B cell (primary cell): ENCODE measurements around the gene ABR.

ENCODE experiments used
- CTCF ChIP-seq: fragments of 200-600 bp; IDR thresholded peaks from one replicate; pipeline ENCODE4 v1.8.0; 2022; ENCODE audit warnings: antibody characterized with exemption, mild to moderate bottlenecking
- EZH2 ChIP-seq: IDR thresholded peaks from 2 replicates; pipeline ENCODE4 v1.6.1; 2012; ENCODE audit warnings: borderline replicate concordance, low read depth, mild to moderate bottlenecking, moderate library complexity, low read length; ENCODE audit not compliant: insufficient read depth, poor library complexity, severe bottlenecking

DNA sequence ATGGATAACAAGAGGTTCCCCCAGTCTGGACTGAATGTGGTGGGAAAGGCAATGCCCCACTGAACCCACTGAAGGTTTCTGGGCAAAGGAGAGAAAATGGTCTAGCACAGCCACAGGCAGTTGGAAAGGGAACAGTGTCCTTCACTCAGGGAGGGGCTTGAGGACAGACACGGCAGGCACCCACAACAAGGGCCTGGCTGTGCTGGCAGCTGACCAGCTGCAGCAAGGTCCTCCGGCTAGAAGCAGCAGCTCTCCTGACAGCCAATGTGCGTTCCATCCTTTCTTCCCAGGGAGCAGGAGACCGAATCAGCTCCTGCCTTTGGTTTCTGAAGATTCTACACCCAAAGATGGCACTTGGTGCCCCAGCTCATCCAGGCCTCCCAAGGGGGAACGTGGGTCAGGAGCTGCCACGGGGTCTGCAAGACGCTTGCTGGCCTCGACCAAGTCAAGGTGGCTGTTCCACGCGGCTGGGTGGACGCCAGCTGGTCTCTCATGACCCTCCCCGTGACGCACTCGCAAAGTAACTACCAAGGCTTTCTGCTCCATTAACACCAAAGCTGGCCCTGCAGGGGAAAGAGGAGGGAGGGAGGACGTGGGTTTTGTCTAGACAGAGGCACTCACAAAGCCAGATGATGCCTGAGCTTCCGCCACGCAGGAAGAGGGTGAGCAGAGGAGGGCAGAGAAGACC is 11.1 kb downstream of the ABR start:
- TF ChIP-seq CTCF (no peak), EZH2 (no peak)
